Right renal cortex interstitium (tissue), 3 donors: ENCODE measurements around the gene GDF9. TPM values are rescaled to one million over a fixed set of nuclear protein-coding genes. Genes with fewer than 3 reads are reported as not detected.
"Not testable (repeated sequence)": the region's sequence is repeated elsewhere in the genome, so short reads cannot be mapped to it uniquely, and the experiment has no call there.

Experiments
- DNase-seq, 3 donors: peaks; one replicate each; pipeline ENCODE4 v3.0.0-alpha.2; 2013; ENCODE audit warnings: low read depth in 3 of 3, low spot score in 2 of 3
- polyA plus RNA-seq, 3 donors: library from polyadenylated mRNA; unstranded; fragments of 120-200 nt; gene quantifications; one replicate each; pipeline ENCODE4 v1.2.1, GENCODE V29; 2013; ENCODE audit not compliant: insufficient read length in 3 of 3

Gene GDF9
- polyA plus RNA-seq, 3 donors, result 1.5 to 2.0 (median 1.7) TPM

- no peak for DNase-seq
Observed at GRCh38 chr5:132873119-132873929, 7.1 kb upstream of the GDF9 start, which contains the start of gene LEAP2. Gene LEAP2 (plus strand): TSS chr5:132873668. CDS start chr5:132873695, 27 bp downstream.

DNA sequence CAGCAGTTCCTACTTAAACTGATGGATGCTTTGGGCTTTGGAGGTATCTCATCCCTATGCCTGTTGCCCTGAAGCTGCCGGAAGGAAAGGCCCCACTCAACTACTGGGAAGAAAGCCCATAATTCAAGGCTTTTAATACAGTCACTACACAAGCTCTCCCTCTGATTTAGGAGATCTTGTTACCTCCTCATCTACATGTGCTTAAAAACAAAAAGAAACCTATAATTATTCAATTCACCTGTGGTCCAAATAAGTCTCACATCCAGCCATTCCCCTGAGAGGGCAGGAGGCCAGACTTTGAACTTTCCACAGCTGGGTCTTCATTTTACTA is 6.5 kb upstream of the GDF9 start:
- no peak for DNase-seq

DNA sequence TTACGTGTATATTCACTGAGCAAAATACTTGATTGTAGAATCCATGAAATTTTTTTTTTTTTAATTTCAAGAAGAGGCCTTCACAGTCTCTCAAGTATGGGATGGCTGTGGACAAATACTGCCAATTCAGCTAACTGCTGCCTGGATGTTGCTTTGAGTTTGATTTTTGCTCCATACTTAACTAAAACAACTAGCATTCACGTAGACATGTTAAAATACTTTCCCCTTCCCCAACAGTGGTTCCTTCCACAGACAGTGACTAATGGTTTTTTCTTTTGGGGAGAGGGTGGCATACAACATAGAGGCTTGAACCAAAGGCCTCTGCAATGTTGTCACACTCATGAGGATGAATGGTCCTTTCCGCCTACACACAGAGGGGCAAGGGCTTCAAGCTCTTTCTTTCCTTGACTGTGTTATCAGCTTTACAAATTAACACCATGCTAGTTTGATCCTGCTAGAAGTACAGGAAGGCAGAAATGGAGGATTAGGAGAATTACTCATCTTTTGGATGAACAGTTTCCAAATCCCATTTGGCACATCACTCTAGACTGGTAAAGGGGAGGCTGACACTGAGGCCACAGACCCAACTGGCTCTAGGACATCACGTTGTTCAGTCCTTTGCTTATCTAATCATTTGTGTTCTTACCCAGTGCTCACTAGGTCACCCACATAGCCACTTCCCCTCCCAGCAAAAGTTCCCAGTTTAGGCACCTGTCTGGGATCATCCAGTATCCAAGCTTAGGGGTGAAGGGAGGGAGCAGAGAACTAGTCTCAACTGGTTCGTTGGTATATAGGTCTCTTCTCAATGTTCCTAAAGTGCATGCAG is 5.4 kb upstream of the GDF9 start:
- DNase-seq, result no peak

DNA sequence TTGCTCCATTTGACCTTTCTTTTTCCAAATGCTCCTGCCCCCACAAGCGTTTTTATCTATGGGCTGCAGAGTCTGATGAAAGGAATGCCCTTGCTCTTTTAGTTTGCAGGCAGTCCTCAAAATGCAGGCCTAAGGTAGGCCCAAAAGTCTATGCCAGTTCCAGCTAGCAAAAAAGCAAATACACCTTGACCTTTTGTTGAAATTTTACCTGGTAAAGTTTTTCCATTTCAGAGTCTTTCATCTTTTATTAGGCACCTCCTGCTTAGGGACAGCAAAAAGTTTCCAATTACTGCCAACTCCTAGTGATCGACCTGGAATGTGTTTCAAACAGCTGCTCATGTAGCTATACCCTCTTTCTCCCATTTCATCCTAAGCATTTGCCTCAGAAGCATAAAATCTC is 4.5 kb upstream of the GDF9 start:
- DNase-seq, result no peak

GRCh38 chr5:132868754-132869153 is 2.5 kb upstream of the GDF9 start:
- DNase-seq, result no peak

GRCh38 chr5:132867046-132867451 is 780 bp upstream of the GDF9 start:
- DNase-seq, result no peak

DNA sequence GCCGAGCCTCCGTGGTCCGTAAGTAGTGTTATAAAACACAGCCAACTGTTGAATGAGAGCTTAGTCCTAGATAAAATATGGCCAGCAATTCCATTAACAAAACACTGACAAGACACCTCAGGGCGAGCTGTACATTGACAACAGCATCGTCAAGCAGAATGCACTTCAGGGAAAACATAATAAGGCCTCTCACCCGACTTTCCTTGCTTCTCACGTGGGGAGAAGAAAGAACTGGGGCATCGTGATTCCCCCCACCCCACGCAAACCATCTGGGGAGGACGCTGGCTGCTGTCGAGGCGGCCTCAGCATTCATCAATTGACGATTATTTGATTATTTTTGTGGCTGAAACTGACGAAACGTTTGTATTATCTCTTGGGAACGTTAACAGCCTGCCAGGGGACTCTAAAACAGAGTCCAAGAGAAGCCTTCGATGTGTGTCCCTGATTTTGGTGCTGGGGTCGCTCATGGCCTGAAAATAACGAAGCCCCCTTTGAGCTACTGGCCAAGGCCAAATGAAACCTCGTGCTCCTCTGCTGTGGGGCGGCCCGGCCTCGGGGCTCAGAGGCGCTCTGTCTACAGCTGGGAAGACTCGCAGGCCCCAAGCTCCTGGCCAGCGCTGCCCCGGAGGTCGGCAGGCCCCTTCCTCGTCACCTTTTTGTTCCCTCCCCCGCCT is 464 bp downstream of the GDF9 start:
- DNase-seq, result peak in 1 of 3 donors; percentile 27

DNA sequence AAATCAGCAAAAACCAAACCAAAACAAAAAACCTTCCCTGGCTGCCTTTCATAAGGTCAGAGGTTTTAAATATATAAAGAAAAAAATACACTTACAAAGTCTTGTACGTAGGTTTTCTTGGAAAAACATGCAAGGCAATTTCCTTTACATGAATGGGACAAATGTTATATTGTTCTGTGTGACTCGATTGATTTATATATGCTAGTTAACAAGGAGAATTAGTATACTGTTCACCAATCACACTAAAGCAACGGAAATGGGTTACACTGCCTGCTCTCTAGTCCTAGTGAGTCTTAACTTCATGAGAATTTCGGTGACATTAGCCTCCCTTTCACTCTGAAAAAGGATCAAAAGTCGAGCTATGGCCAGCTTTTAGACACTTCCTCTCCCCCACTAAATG is 5.5 kb downstream of the GDF9 start:
- DNase-seq, result no peak

GRCh38 chr5:132859889-132860437 is 6.3 kb downstream of the GDF9 start:
- DNase-seq, result no peak

DNA sequence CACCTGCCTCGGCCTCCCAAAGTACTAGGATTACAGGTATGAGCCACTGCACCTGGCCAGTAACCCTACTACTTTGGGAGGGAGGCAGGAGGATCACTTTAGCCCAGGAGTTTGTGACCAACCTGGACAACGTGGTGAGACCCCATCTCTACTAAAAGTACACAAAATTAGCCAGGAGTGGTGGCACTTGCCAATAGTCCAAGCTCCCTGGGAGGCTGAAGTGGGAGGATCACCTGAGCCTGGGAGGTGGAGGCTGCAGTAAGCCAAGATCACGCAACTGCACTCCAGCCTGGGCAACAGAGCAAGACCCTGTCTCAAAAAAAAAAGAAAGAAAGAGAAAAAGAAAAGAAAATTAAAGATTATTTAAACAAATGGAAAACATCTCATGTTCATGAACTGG is 10.3 kb downstream of the GDF9 start:
- no peak for DNase-seq

- DNase-seq, result not testable (repeated sequence)
Observed at GRCh38 chr5:132854992-132855391, 11.3 kb downstream of the GDF9 start.

GRCh38 chr5:132854301-132854700 is 12.0 kb downstream of the GDF9 start:
- no peak for DNase-seq

DNA sequence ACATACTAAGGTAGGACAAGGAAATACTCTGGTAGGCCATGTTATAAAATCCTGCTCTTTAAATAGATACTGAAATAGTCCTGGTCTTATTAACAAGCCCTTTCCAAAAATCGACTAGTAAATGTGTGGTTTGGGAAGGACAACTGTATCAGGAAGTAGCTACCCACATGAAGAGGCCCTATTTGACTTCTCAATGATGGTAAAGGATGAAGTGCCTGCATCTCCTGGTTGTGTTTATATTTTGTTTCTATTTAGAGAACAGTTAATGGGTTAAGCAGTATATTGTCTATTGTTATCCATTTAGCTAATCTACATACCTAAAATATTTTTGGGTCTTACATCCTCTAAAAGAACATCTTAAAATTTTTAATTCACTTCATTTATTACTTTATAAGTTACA is 12.5 kb downstream of the GDF9 start:
- DNase-seq, result no peak

GRCh38 chr5:132853323-132853722 is 12.9 kb downstream of the GDF9 start:
- DNase-seq, result no peak

- DNase-seq, result no peak
Observed at GRCh38 chr5:132850066-132850465, 16.2 kb downstream of the GDF9 start.

DNA sequence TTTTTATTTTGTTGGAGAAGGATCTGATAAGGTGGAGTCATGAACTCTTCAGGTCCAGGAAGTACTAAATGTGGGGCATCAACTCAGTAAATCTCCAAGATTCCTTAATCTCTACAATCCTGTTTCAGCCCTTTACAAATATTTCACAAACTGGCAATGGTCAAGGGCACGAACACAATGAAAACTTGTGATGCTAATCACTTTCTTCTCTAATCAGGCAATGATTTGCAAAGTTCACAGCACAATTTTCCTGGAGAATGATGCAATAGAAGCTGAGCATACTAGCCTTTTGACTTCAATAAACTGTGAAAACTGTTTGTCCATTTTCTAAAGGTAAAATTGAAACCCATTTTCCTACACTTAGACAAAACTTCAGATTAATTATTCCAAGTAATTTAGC is 16.9 kb downstream of the GDF9 start:
- DNase-seq, result no peak

DNA sequence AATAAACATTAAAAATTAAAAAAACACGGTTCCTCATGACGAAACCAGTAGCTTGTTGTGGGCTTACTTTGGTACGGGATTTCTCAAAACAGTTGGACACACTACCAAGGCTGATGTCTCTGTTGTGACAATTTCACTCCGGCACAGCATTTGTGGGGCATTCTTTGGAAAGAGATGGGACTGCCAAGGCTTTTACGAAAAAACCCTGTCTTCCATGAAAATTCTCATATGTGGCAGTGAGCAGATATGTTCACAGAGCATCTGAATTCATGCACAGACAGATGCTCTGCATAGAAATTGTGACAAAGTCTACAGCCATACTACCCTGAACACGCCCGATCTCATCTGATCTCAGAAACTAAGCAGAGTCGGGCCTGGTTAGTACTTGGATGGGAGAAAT is 18.0 kb downstream of the GDF9 start:
- no peak for DNase-seq

DNA sequence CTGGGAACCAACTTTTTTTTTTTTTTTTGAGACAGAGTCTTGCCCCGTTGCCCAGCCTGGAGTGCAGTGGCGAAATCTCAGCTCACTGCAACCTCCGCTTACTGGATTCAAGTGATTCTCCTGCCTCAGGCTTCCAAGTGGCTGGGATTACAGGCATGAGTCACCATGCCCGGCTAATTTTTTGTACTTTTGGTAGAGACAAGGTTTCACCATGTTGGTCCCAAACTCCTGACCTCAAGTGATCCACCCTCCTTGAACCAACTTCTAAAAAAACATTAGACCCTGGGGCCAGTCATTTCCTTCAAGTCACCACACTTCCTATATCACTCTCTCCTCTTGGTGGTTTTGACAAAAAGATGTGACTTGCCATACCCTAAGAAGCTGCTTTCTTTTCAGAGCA is 25.0 kb downstream of the GDF9 start:
- DNase-seq, result no peak

- no peak for DNase-seq
Observed at GRCh38 chr5:132840896-132841295, 25.4 kb downstream of the GDF9 start.

- no peak for DNase-seq
Observed at GRCh38 chr5:132840313-132840712, 26.0 kb downstream of the GDF9 start.
